RWPE1 (cell line): ENCODE results near the gene KYAT1.

Experiments used
- CTCF ChIA-PET: fragments of 350-600 bp; sonication (Branson Sonifier 250); formaldehyde crosslinking; extraction: SDS; loops from one replicate; lab custom pipeline; 2021; lab: Yijun Ruan, JAX
- POLR2A ChIA-PET: fragments of 400-600 bp; formaldehyde crosslinking; extraction: SDS; loops from one replicate; lab custom pipeline; 2020; ENCODE audit warnings: antibody characterized with exemption; ENCODE audit not compliant: low non-redundant PET; lab: Yijun Ruan, JAX
- DNase-seq: peaks from one replicate; pipeline ENCODE4 v3.0.0; 2012; ENCODE audit warnings: low spot score
- H3K27ac ChIP-seq: fragments of 450-650 bp; 2 replicates; pipeline ENCODE4 v1.5.1; 2017
- TF ChIP-seq, protein P1 (sequence below): fragments of 450-650 bp; conservative IDR thresholded peaks from 2 replicates; pipeline ENCODE4 v1.5.1; 2017; ENCODE audit warnings: low read depth, mild to moderate bottlenecking

Gene KYAT1

GRCh38 chr9:128823903-128824406, 57.8 kb downstream of the KYAT1 start:
- POLR2A ChIA-PET: interaction anchor here (0.5 kb wide), 1 partner anchor 151 kb away, joined by 5 read pairs; no protein-coding TSS in a partner anchor
- CTCF ChIA-PET: interaction anchor here (1.0 kb wide), 1 partner anchor 22 kb away, joined by 3 read pairs; no protein-coding TSS in a partner anchor
- no peak for DNase-seq
- TF ChIP-seq, protein P1, sequence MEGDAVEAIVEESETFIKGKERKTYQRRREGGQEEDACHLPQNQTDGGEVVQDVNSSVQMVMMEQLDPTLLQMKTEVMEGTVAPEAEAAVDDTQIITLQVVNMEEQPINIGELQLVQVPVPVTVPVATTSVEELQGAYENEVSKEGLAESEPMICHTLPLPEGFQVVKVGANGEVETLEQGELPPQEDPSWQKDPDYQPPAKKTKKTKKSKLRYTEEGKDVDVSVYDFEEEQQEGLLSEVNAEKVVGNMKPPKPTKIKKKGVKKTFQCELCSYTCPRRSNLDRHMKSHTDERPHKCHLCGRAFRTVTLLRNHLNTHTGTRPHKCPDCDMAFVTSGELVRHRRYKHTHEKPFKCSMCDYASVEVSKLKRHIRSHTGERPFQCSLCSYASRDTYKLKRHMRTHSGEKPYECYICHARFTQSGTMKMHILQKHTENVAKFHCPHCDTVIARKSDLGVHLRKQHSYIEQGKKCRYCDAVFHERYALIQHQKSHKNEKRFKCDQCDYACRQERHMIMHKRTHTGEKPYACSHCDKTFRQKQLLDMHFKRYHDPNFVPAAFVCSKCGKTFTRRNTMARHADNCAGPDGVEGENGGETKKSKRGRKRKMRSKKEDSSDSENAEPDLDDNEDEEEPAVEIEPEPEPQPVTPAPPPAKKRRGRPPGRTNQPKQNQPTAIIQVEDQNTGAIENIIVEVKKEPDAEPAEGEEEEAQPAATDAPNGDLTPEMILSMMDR: no peak
- H3K27ac ChIP-seq: peak overlapping the region; percentile 41

GRCh38 chr9:128823362-128823902, 58.3 kb downstream of the KYAT1 start:
- no peak for DNase-seq
- ChIA-PET POLR2A (interaction anchor here (0.5 kb wide), 1 partner anchor 151 kb away, joined by 5 read pairs; no protein-coding TSS in a partner anchor), CTCF (interaction anchor here (1.0 kb wide), 1 partner anchor 23 kb away, joined by 3 read pairs; no protein-coding TSS in a partner anchor)
- TF ChIP-seq, protein P1: no peak
- H3K27ac ChIP-seq: peak overlapping the region; percentile 41

GRCh38 chr9:128822407-128823042, 59.2 kb downstream of the KYAT1 start:
- H3K27ac ChIP-seq: peak overlapping the region; percentile 34
- TF ChIP-seq, protein P1: no peak
- no peak for DNase-seq
- POLR2A ChIA-PET: no interaction called here
- CTCF ChIA-PET: no interaction called here

DNA sequence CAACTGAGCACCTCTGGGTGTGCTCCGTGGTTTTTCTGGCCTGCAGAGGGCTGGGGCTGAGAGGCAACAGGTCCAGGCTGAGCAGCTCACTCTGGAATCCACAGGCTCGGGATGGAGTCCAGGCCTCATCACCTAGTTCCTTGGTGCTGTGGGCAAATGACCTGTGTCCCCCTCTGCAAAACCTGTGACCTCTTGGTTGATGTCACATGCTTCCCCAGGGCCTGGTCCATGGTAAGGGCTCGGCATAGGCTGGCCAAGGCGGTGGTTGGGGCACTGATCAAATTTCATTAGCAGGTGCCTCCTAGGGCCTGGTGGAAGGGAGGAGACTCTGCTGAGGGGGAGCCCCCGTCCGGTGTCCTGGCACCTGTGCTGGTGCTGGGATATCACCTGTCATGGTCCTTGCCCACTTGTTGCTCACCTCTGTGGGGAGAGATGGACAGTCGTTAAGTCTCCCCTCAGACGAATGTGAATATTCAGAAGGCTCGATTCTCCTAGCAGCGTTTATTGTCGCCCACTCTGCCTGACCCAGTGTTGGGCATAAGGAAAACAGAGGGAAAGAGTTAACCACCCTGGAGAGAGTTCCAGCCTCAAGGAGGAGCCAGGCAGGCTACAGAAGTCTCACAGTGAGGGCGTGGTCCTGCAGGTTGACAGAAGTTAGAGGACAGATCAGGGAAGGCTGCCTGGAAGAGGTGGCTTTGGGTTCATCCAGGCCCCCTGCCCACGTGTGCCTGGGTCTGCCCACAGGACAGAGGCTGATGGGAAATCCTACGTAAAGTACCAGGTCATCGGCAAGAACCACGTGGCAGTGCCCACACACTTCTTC, 60.0 kb downstream of the KYAT1 start:
- H3K27ac ChIP-seq: peak overlapping the region; percentile 34
- TF ChIP-seq, protein P1: no peak
- ChIA-PET CTCF (no interaction called here), POLR2A (no interaction called here)
- no peak for DNase-seq

- peak overlapping the region; percentile 87 for H3K27ac ChIP-seq
- TF ChIP-seq, protein P1: no peak
- ChIA-PET POLR2A (interaction anchor here (0.6 to 0.7 kb wide), 3 partner anchors 15 to 144 kb away, joined by 3 to 6 read pairs (median 3); no protein-coding TSS in a partner anchor), CTCF (interaction anchor here (0.6 kb wide), 1 partner anchor 235 kb away, joined by 3 read pairs; no protein-coding TSS in a partner anchor)
- DNase-seq: no peak
These were observed 60.8 kb downstream of the KYAT1 start for GRCh38 chr9:128820665-128821583.
